Fibroblast of peridontal ligament (primary cell): ENCODE results near the gene TPP1.

Experiments
- DNase-seq: peaks from one replicate; pipeline ENCODE4 v3.0.0-alpha.2; 2010; ENCODE audit errors: extremely low read depth

TPP1 gene

GRCh38 chr11:6646918-6647679 is 27.9 kb upstream of the TPP1 start:
- DNase-seq, result no peak

DNA sequence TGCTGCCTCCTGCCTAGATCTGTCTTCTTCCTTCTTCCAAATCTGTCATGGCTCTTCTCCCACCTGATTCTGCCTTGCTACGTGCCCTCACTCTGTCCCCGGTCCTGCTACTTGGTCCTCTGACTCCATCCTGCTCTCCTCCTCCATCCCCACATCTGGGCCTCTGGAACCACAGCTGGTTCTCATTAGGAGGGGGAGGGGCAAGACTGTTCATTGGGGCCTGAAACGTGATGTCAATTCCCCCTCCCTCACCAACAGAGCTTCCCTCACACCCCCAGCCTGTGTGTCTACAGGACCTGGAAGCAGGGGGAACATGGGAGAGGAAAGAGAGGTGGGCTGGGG is 27.3 kb upstream of the TPP1 start:
- peak; percentile 67 for DNase-seq

DNA sequence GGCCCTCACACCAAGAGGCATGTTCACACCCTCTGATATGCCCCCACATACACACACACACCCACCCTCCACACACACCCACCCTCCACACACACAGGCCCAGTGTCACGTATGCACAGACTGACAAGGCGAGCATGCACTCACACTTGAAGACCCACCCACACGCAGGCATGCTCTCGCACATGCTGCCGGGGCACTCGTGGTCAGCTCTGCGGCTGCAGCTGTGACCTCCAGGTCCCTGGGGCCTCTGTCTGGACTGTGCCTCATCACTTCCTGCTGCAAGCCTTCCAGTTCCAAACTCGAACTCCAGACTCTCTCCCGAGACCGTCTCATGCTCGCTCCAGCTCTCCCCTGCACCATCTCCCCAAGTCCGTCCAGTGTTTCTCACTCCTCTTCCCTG is 26.8 kb upstream of the TPP1 start:
- peak; percentile 69 for DNase-seq

GRCh38 chr11:6642957-6643356 is 23.7 kb upstream of the TPP1 start:
- no peak for DNase-seq

DNA sequence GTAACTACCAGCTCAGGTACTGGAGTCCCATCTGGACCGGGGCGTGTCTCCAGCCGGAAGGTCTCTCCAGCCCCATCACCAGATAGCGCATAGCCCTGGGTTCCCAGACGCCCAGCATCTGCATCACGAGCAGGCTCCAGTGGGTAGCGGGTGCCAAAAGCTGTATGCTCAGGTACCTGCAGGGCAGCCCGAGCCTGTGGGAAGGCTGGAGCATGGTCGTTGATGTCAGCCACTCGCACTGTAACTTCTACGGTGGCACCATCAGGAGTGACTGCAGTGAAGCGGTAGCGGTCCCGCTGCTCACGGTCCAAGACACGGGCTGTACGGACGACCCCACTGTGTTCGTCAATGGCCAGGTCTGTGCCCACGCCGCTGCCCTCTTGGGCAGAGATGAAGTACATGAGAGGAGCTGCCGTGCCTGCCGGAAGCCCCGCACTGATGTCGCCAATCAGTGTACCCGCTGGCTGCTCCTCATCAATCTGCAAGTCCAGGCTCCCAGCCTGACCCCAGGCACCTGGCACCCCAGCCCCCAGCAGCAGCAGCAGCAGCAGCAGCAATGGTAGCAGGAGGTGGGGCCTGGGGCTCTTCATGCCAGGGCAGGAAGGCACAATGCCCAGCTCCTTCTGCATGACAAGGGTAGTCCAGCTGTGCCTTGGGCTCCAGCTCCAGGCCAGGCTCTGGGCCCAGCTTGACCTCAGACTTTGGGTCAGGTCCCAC is 21.9 kb upstream of the TPP1 start:
- DNase-seq, result no peak

DNA sequence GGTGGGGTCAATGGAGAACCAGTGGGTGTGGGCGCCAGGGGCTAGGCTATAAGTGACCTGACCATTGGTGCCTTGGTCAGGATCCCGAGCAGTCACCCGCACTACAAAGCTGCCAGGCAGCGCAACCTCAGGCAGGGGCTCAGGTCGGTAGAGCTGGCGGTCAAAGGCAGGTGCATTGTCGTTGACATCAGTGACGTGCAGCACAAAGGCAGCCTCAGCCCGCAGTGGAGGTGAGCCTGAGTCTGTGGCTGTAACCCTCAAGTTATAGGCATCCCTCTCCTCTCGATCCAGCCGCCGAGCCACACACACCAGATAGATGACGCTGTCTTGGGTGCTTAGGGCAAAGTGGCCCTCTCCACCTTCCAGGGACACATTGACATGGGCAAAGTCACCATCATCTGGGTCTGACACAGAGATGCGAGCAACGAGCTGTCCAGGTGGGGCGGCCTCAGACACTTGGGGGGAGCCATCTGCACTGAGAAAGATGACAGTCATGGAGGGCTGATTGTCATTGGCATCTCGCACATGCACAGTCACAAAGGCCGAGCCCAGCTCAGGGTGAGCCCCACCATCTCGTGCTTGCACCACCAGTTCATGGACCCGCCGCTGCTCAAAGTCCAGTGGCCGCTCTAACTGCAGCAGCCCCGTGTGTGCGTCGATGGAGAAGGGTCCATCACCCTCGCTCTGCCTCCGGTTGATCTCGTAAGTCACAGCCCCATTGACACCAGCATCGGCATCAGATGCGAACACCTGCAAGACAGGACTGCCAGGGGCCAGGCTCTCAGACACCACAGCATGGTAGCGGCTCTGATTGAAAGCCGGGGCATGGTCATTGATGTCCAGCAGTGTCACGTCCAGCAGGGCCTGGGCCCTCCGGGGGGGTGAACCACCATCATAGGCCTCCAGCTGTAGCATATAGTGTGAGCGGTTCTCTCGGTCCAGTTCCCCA is 21.1 kb upstream of the TPP1 start:
- DNase-seq, result no peak

DNA sequence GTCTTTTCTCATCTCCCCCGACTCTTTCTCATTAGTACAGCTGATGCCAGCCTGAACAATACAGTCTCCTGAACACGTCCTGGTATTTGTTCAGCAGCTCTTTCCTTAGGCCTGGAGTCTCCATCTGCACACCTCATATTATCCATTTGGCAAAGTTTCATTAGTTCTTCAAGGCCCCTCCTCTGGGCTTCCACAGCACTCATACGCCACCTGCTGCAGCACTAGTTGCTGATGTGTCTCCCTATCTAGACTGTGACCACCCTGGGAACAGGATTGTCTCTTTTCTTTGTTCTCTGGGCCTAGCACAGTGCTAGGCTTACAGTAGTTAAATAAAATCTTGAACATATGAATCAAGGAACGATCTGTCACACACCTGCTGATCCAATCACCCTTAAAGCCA is 19.2 kb upstream of the TPP1 start:
- no peak for DNase-seq

- DNase-seq, result peak; percentile 51
Measured at GRCh38 chr11:6637871-6638270, 18.6 kb upstream of the TPP1 start.

- no peak for DNase-seq
Measured at GRCh38 chr11:6636480-6636879, 17.3 kb upstream of the TPP1 start.

GRCh38 chr11:6635082-6635932 is 16.1 kb upstream of the TPP1 start:
- peak; percentile 20 for DNase-seq

DNA sequence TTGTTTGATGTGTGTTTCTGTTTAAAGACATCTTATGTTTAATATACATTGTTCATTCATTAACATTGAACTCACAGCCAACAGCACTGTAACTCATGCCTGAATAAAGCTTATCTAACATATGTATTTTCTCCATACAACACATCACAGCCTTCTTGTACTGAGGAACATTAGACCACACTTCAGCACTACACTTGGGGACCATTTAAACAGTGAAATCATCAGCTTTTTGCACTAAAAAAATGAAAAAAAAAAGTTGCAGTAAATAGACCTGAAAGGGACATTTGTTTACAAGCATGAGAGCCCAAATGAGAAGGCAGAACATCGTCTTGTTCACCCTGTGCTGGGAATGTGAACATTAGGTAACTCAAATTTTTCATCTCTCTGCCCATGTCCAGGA is 15.3 kb upstream of the TPP1 start:
- no peak for DNase-seq

DNA sequence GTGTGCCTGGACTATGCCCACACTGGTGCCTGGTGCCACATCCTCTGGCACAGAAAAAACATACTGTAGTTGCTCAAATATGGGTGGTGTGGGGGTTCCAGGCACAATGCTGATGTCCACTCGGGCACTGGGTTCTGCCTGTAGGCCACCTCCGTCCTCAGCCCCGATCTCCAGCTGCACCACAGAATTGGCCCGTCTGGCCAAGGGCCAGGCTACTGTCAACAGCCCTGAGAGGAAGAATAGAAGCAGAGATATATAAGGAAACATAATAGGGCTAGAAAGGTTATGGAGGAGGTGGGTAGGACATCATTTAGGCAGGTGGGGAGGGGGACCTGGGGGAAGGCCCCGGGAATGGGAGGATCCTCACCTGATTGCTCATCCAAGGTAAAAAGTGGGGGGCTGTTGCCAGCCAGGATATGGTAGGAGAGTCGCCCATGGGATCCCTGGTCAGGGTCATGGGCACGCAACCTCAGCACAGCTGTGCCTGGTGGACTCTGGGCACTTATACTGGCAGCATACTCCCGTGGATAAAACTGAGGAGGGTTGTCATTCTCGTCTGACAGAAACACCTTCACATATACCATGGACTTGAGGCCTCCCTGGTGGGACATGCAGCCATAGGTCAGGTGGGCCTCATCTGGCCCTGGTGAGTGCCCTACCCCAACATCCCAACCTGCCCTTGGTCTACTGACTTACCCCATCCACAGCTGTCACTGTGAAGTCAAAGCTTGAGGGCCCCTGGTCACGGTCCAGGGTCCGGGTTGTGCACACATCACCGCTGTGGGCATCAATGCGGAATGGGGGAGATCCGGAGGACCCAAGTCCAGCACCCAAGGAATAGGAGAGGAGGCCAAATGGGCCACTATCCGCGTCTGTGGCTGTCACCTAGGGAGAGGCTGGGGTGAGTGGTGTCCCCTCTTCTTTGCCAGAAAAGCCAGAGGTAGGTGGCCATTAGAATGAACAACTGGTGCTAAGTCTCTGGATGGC is 14.5 kb upstream of the TPP1 start:
- DNase-seq, result no peak

DNA sequence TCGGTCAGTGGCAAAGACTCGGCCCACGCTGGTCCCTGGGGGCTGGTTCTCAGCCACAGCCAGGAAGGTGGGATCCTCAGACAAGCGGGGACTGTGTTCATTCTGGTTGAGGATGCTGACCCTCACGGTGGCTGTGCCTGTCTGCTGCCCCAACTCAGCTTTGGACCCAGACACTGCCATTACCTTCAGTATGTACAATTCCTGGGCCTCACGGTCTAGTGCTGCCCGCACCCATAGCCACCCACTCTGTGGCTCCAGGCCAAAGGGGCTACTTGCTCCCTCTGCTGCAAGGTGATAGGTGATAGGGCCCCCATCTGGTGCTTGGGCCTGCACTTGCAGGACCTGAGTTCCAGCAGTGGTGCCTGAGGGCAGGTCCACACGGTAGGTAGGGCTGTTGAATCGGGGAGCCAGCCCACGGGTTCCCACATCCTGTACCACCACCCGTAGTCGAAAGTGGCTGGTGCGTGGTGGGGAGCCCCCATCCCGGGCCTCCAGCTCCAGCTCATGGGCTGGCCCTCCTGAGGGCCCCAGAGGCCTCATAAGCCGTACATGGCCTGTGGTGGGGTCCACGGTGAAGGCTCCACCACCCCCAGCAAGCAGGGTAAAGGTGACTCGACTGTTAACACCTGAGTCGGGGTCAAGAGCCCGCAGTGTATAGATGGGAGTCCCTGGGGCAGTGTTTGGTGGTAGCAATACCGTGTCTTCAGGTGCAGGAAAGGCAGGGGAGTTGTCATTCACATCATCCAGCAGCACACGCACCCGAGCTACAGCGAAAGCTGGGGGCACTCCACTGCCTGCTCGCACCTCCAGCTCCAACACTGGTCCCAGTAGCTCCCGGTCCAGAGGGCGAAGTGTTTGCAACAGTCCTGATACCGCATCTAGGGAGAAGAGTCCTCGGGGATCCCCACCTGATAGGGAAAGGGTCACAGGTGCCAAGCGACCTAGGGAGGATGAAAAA is 13.2 kb upstream of the TPP1 start:
- no peak for DNase-seq

GRCh38 chr11:6631361-6631890 is 12.2 kb upstream of the TPP1 start:
- DNase-seq, result no peak

DNA sequence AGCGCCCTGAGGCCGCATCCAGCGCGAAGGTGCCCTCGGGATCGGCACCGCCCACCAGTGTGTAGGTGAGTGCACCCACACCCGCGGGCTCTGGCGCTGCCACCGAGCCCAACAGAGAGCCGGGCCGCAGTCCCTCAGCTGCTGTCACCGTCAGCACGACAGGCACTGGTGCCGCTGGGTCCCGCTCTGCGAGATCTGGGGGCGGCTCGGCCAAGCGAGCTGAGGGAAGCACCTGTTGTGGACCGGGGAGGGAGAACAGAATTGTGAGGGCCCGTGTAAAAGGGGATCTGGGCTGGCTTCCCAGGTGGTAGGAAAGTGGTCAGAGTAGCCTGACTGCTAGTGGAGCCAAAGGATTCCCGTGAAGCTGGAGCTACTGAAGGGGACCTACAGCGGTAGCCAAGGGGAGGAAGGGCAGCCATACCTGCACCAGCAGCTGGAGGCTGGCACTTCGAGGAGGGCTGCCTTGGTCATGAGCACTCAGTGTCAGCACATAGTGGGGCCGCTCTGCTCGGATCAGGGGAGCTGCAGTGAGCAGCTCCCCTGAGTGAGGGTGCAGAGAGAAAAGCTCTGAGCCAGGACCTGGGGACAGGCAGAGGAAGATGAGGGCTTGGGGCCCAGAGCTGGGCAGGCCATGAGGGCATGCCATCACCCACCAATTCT is 11.5 kb upstream of the TPP1 start:
- DNase-seq, result no peak

DNA sequence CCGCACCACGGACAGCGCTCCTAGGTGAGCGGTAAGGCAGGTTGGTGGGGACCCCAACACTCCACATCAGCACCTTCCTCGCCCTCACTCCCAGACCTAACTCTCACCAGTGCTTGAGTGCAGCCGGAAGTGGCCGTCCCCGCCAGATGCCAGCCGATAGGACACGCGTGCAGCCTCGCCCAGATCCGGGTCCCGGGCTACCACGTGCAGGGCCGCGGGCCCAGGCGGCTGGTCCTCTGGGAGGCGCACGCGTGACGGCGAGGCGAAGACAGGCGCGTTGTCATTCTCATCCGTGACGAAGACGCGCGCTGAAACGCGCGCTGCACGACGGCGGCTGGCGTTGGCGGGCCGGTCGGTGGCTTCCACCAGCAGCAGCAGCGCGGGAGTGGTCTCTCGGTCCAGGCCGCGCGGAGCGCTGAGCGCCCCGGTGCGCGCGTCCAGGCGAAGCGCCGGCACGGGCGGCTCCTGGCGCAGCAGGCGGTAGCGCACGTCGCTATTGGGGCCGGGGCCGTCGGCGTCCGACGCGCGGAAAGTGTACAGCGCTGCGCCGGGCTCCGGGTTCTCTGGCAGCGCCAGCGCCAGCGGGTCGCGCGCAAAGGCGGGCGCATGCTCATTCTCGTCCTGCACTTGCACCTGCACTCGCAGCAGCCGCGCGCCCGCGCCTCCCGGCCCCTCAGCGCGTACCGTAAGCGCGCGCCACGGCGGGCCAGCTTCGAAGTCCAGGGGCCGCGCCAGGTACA is 10.8 kb upstream of the TPP1 start:
- no peak for DNase-seq

GRCh38 chr11:6629573-6629891 is 10.3 kb upstream of the TPP1 start:
- no peak for DNase-seq

- no peak for DNase-seq
Measured at GRCh38 chr11:6628526-6628925, 9.3 kb upstream of the TPP1 start.
